B cell (primary cell): ENCODE results near the gene PTPRG. TPM values are rescaled to one million over a fixed set of nuclear protein-coding genes. Genes with fewer than 3 reads are reported as not detected.

Experiments
- ATAC-seq: fragments of 200-7000 bp; cut with Tn5 transposase; one replicate; pipeline ENCODE4 v1.10.0; 2021; ENCODE audit warnings: low read depth, mild to moderate bottlenecking, moderate number of reproducible peaks, moderate library complexity
- CTCF ChIA-PET: fragments of 350-600 bp; sonication (Branson Sonifier 250); formaldehyde crosslinking; loops from one replicate; lab custom pipeline; 2021; ENCODE audit warnings: antibody characterized with exemption, inconsistent platforms; lab: Charles Lee
- POLR2A ChIA-PET: fragments of 350-600 bp; sonication (Branson Sonifier 250); formaldehyde crosslinking; loops from one replicate; lab custom pipeline; 2021; ENCODE audit warnings: antibody characterized with exemption; lab: Charles Lee
- DNase-seq: peaks from one replicate; pipeline ENCODE4 v3.0.0; 2013
- H2AFZ ChIP-seq: 2 replicates; pipeline ENCODE4 v1.6.1; 2012; ENCODE audit warnings: mild to moderate bottlenecking, low read depth, low read length; ENCODE audit not compliant: insufficient read depth, poor library complexity, severe bottlenecking
- H3K27ac ChIP-seq, 2 donors: 1 replicate in 1 of 2; 2 replicates in 1 of 2; pipeline ENCODE4 v1.5.1; 2012 to 2013; ENCODE audit warnings: low read length in 2 of 2, mild to moderate bottlenecking in 2 of 2, moderate library complexity in 1 of 2
- H3K27me3 ChIP-seq, 4 experiments: fragments of 200-600 bp in 1 of 4; sonication (generic) in 1 of 4; replicated peaks in 1 of 4; 1 replicate in 2 of 4; 2 replicates in 2 of 4; pipeline versions ENCODE4 v1.6.1 to v1.7.0; 2013 to 2016; ENCODE audit warnings: low read length in 3 of 4, mild to moderate bottlenecking in 2 of 4, mixed read lengths in 1 of 4, moderate library complexity in 1 of 4; ENCODE audit not compliant: insufficient read depth in 4 of 4, control insufficient read depth in 3 of 4; ENCODE audit errors: control extremely low read depth in 1 of 4
- H3K36me3 ChIP-seq, 2 experiments: replicated peaks in 1 of 2; 1 replicate in 1 of 2; 2 replicates in 1 of 2; pipeline versions ENCODE4 v1.6.1 to v1.7.1; 2013; ENCODE audit warnings: low read length in 1 of 2; ENCODE audit not compliant: insufficient read depth in 2 of 2, control insufficient read depth in 1 of 2; ENCODE audit errors: control extremely low read depth in 1 of 2, extremely low read depth in 1 of 2
- H3K4me1 ChIP-seq, 2 donors: fragments of 200-600 bp in 1 of 2; sonication (generic) in 1 of 2; 1 replicate in 1 of 2; 2 replicates in 1 of 2; pipeline versions ENCODE4 v1.5.1 to v1.6.1; 2013 to 2017; ENCODE audit warnings: low read length in 2 of 2; ENCODE audit not compliant: control insufficient read depth in 2 of 2, insufficient read depth in 2 of 2
- H3K4me2 ChIP-seq: replicated peaks from 2 replicates; pipeline ENCODE3; 2012; ENCODE audit warnings: mild to moderate bottlenecking, low read depth, low read length; ENCODE audit not compliant: poor library complexity, severe bottlenecking
- H3K4me3 ChIP-seq, 5 experiments: fragments of 200-600 bp in 1 of 5; sonication (generic) in 1 of 5; 1 replicate in 3 of 5; 2 replicates in 2 of 5; pipeline versions ENCODE4 v1.5.1 to v1.7.0; 2011 to 2016; ENCODE audit warnings: low read length in 4 of 5, mild to moderate bottlenecking in 4 of 5, low read depth in 2 of 5, control low read depth in 1 of 5, moderate library complexity in 1 of 5; ENCODE audit not compliant: insufficient read depth in 1 of 5; ENCODE audit errors: control extremely low read depth in 1 of 5, extremely low read depth in 1 of 5
- H3K79me2 ChIP-seq: fragments of 200-600 bp; sonication (generic); one replicate; pipeline ENCODE4 v1.6.0; 2016; ENCODE audit warnings: low read length; ENCODE audit not compliant: control insufficient read depth, insufficient read depth
- H3K9ac ChIP-seq: fragments of 200-600 bp; sonication (generic); 2 replicates; pipeline ENCODE4 v1.6.1; 2017; ENCODE audit warnings: mild to moderate bottlenecking, low read length, moderate library complexity
- H3K9me3 ChIP-seq, 3 donors: one replicate each; pipeline versions ENCODE4 v1.6.1 to v1.7.1; 2013; ENCODE audit warnings: low read length in 2 of 3; ENCODE audit not compliant: control insufficient read depth in 2 of 3, insufficient read depth in 1 of 3; ENCODE audit errors: control extremely low read depth in 1 of 3
- H4K20me1 ChIP-seq: 2 replicates; pipeline ENCODE4 v1.6.0; 2012; ENCODE audit warnings: mild to moderate bottlenecking, low read length; ENCODE audit not compliant: insufficient read depth, control insufficient read depth, poor library complexity, severe bottlenecking
- H3K27ac Mint-ChIP-seq: one replicate; pipeline ENCODE4 v1.8.0; 2021; ENCODE audit warnings: mixed read lengths
- H3K27me3 Mint-ChIP-seq: one replicate; pipeline ENCODE4 v1.8.0; 2021; ENCODE audit warnings: mixed read lengths
- H3K4me1 Mint-ChIP-seq: one replicate; pipeline ENCODE4 v1.8.0; 2021; ENCODE audit warnings: mixed read lengths
- H3K4me3 Mint-ChIP-seq: one replicate; pipeline ENCODE4 v1.8.0; 2021; ENCODE audit warnings: mixed read lengths
- H3K9me3 Mint-ChIP-seq: one replicate; pipeline ENCODE4 v1.8.0; 2022; ENCODE audit warnings: mixed read lengths; ENCODE audit not compliant: insufficient read depth
- EZH2 ChIP-seq: IDR thresholded peaks from 2 replicates; pipeline ENCODE4 v1.6.1; 2012; ENCODE audit warnings: borderline replicate concordance, low read depth, mild to moderate bottlenecking, moderate library complexity, low read length; ENCODE audit not compliant: insufficient read depth, poor library complexity, severe bottlenecking
- WGBS: methylation state at CpG from one replicate; pipeline ENCODE4 v1.1.5; 2013; ENCODE audit warnings: missing lambda C conversion rate; ENCODE audit not compliant: insufficient coverage; 5-methylcytosine and 5-hydroxymethylcytosine counted together
- intact Hi-C: fragments of 100-400 bp; cut with micrococcal nuclease; formaldehyde crosslinking; loops from one replicate; pipeline ENCODE4 v1.10.0; 2022
- polyA plus RNA-seq: library from polyadenylated mRNA; depleted of rRNA; stranded (reverse); fragments of >200 nt; gene quantifications from 2 replicates; pipeline ENCODE4 v1.2.3, GENCODE V29; 2012
- total RNA-seq, 2 donors: library from RNA; stranded (reverse); fragments of 120-200 nt in 1 of 2; gene quantifications; 1 replicate in 1 of 2; 2 replicates in 1 of 2; pipeline versions ENCODE4 v1.2.3 to v1.2.4, GENCODE V29; 2013 to 2022
- TF ChIP-seq, protein P1 (sequence below): fragments of 200-600 bp; IDR thresholded peaks from one replicate; pipeline ENCODE4 v1.8.0; 2022; ENCODE audit warnings: antibody characterized with exemption, mild to moderate bottlenecking

The PTPRG gene
- total and polyA plus RNA-seq, 2 donors (not counting 1 experiment from before 2014, with no cell fraction given), result 0.12 to 1.3 TPM

DNA sequence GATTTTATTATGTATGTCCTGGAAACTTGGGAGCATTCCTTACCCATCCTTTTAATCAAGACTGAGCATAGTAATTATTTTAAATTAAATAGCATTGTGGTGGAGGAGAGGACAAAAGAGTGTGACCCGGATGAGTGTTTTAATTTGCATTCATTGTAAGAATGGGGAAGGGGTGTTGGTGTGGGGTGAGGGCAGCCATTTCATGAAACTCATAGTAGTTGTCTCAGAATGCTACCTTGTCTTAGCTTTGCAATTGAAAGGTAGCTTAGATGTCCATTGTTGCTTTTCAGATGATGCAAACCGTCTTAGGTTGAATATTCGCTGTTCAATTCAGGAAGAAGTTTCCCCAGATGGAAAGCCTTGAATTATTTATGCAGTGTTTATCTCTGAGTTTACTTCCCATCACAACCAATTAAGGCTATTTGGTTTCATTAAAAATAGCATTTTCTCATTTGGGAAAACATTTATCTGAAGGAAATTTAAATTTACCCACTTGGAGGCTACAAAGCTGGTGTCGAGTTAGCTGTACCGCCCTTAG lies 483.6 kb downstream of the PTPRG start:
- no peaks in the 10 kb centered on the region for H3K27me3 ChIP-seq
- no peak overlapping the region for H3K4me2 ChIP-seq
- no peak for DNase-seq
- no peaks in the 10 kb centered on the region for H3K4me1 Mint-ChIP-seq
- H3K27me3 Mint-ChIP-seq, result no peaks in the 10 kb centered on the region
- H3K4me3 Mint-ChIP-seq, result no peak overlapping the region
- intact Hi-C loops, result no loop called here
- WGBS, result 100% methylated on average over 3 of the region's 5 CpGs
- ATAC-seq, result no peak
- no peaks in the 10 kb centered on the region for H3K36me3 ChIP-seq
- TF ChIP-seq, protein P1, sequence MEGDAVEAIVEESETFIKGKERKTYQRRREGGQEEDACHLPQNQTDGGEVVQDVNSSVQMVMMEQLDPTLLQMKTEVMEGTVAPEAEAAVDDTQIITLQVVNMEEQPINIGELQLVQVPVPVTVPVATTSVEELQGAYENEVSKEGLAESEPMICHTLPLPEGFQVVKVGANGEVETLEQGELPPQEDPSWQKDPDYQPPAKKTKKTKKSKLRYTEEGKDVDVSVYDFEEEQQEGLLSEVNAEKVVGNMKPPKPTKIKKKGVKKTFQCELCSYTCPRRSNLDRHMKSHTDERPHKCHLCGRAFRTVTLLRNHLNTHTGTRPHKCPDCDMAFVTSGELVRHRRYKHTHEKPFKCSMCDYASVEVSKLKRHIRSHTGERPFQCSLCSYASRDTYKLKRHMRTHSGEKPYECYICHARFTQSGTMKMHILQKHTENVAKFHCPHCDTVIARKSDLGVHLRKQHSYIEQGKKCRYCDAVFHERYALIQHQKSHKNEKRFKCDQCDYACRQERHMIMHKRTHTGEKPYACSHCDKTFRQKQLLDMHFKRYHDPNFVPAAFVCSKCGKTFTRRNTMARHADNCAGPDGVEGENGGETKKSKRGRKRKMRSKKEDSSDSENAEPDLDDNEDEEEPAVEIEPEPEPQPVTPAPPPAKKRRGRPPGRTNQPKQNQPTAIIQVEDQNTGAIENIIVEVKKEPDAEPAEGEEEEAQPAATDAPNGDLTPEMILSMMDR, result no peak
- TF ChIP-seq EZH2, result no peak
- H3K4me1 ChIP-seq, result no peaks in the 10 kb centered on the region
- no peak overlapping the region for H3K27ac ChIP-seq
- H3K9me3 Mint-ChIP-seq, result no peaks in the 10 kb centered on the region
- H2AFZ ChIP-seq, result no peak overlapping the region
- no peaks in the 10 kb centered on the region for H3K79me2 ChIP-seq
- H3K27ac Mint-ChIP-seq, result no peak overlapping the region
- ChIA-PET CTCF (no interaction called here), POLR2A (no interaction called here)
- no peaks in the 10 kb centered on the region for H3K9me3 ChIP-seq
- no peak overlapping the region for H3K4me3 ChIP-seq
- no peaks in the 10 kb centered on the region for H4K20me1 ChIP-seq
- H3K9ac ChIP-seq, result no peak overlapping the region

DNA sequence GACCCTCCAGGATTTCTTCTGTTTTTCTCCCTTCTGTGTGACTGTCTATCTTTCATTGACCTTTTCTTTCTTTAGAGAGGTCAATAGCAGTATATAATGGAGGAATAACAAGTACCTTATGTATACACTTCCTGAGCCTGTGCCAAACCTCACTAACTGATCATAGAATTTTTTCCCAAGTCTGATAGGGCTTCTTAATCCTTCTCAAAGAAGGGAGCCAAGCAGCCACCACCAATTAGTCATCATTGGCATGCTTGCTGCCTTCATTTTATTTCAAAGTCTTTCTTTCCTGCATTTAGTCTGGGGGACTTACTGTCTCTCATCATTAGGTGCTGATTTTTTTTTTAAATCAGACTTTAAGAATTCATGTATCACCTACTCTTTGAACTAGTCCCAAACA lies 485.0 kb downstream of the PTPRG start:
- Mint-ChIP-seq H3K4me1 (no peaks in the 10 kb centered on the region), H3K27ac (no peak overlapping the region), H3K4me3 (no peak overlapping the region), H3K27me3 (no peaks in the 10 kb centered on the region), H3K9me3 (no peaks in the 10 kb centered on the region)
- no peak overlapping the region for H2AFZ ChIP-seq
- no peaks in the 10 kb centered on the region for H3K36me3 ChIP-seq
- H3K9ac ChIP-seq, result no peak overlapping the region
- no peaks in the 10 kb centered on the region for H3K27me3 ChIP-seq
- no peak for DNase-seq
- TF ChIP-seq, protein P1, result no peak
- no peak for TF ChIP-seq EZH2
- no peak overlapping the region for H3K27ac ChIP-seq
- H3K4me2 ChIP-seq, result no peak overlapping the region
- no peak for ATAC-seq
- no peaks in the 10 kb centered on the region for H3K79me2 ChIP-seq
- no peaks in the 10 kb centered on the region for H4K20me1 ChIP-seq
- intact Hi-C loops, result no loop called here
- ChIA-PET CTCF (no interaction called here), POLR2A (no interaction called here)
- no peak overlapping the region for H3K4me3 ChIP-seq
- no peaks in the 10 kb centered on the region for H3K4me1 ChIP-seq
- no peaks in the 10 kb centered on the region for H3K9me3 ChIP-seq
